T47D (cell line): ENCODE measurements around the gene KNSTRN.

Source experiments
- DNase-seq, 2 experiments: peaks; one replicate each; pipeline versions ENCODE4 v3.0.0 to v3.0.0-alpha.2; 2011 to 2012; ENCODE audit warnings: low read depth in 1 of 2, low spot score in 1 of 2
- JUND ChIP-seq: IDR thresholded peaks from 2 replicates; pipeline ENCODE4 v1.6.1; 2012; ENCODE audit warnings: low read depth
- in situ Hi-C: cut with HindIII; loops from 2 replicates; pipeline ENCODE4 v1.10.0; 2016; ENCODE audit warnings: low sequenced_read_pairs, low pct_unique_long_range_greater_than_20kb

The KNSTRN gene, protein sequence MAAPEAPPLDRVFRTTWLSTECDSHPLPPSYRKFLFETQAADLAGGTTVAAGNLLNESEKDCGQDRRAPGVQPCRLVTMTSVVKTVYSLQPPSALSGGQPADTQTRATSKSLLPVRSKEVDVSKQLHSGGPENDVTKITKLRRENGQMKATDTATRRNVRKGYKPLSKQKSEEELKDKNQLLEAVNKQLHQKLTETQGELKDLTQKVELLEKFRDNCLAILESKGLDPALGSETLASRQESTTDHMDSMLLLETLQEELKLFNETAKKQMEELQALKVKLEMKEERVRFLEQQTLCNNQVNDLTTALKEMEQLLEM

DNA sequence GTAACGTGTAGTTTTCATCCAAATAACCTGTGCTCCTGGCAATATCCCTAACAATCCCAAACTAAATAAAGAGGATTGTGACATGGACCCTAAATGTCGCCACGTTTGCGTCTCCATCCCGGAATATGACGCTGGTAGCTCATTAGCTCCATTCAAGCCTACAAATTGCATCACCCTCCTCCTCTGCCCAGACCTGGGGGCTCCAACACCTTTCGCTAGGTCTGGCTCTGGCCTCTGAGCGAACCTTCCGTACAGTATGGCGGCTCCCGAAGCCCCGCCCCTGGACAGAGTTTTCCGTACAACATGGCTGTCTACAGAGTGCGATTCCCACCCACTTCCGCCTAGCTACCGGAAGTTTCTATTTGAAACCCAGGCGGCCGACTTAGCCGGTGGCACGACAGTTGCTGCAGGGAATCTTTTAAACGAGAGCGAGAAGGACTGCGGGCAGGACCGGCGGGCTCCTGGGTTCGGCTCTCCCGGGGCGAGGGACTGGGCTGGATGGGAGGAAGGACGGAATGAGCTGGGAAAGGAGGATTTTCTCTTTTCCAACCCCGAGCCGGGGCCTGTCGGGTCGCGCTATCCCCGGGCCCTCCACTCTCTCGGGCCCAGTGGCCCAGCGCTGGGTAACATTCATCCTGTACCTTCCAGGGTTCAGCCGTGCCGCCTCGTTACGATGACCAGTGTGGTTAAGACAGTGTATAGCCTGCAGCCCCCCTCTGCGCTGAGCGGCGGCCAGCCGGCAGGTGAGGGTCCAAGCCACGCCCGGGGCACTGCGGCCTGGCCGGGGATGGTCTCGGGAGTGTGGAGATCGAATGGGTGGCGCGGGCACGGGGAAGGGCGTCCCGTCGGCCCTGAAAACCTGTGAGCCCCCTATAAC is at the start of gene KNSTRN:
KNSTRN (plus strand) TSS at position 142 of the 877 bp plus-strand sequence; CDS start at position 257, 115 bp downstream.
- DNase-seq, result peak; percentile 78 to 96
- in situ Hi-C loops, result no loop called here
- TF ChIP-seq JUND, result no peak

DNA sequence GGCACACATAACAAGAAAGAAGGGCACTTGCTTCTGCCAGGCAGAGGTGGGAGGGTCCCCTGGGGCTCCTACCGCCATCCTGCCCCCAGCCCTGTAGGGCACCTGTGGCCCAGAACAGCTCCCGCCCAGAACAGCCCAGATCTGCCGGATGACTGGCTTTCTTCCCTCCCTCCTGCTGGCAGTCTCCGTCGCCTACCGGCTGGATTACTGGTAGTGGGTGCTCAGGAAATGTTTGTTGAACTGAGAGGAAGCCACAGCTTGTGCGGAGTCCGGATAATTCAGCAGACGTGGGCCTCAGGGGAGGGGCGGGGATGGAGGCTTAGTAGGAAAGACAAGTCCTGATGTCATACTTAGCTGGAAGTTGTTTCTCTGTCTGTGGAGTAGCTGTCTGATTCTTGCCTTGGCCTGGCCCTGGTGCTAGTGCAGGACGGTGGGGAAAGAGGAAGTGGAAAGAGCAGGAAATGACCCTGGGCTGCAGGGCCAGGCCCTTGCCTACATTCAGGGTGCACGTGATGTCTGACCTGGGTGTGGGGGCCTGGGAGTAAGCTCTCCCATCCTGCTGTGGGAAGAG is 48.5 kb upstream of the KNSTRN start:
- no peak for TF ChIP-seq JUND
- in situ Hi-C loops, result no loop called here
- no peak for DNase-seq

DNA sequence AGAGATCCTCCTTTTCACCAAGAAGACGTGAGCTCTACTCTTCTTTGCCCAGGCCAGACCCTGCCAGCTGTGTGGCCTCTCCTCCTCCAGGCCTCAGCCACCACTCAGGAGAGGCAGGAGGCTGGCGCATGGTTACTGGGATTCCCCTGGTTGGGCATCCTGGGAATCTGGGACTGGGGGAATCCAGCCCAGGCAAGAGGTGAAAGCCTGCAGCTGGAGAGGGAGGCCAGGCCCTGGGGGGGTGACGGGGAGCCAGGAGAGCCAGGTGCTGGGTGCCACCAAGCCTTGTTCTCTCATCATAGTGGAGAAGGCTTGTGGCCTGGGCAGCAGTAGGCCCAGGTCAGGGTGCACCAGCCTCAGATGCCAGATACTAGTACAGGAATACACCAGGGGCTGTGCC is 48.0 kb upstream of the KNSTRN start:
- in situ Hi-C loops, result no loop called here
- DNase-seq, result peak in 1 of 2 experiments; percentile 44
- no peak for TF ChIP-seq JUND

DNA sequence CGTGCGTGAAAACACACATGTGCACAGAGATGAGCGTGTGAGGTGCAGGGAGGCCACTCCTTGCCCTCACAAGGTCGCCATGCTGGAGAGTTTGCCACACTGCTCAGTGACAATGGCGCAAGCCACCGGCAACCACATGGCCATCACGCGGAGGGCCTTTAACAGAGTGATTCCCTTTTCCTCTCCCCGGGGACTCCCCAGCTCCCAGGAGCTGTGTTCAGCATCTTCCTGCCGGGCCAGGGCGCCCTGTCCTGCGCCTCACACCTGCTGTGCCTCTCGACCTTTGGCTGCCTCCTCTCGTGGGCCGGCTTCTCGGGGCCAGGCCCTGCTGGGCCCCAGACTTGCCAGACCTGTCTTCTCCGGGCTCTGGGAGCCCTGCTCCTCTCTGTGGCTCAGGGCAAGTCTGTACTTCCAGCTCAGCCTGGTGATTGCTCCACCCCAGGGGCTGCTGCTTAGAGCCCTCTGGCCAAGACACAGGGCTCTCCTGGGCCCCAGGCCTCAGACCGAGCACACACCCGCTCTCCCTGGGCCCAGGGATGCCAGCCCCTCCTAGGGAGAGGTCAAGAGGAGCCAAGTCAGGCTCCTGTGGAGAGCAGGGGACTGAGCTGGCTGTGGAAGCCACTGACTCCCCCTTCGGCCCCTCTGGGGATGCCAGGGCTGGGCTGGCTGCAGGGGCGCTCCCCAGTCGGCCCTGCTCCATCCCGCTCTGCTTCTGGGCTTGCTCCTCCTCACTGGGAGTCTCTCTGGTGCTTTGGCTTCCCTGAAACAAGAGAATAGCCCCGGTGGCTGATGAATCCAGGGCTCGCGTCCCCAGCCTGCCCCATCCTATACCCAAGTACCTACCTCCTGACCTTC is 47.4 kb upstream of the KNSTRN start:
- no peak for TF ChIP-seq JUND
- DNase-seq, result peak; percentile 79 to 92
- in situ Hi-C loops, result no loop called here

DNA sequence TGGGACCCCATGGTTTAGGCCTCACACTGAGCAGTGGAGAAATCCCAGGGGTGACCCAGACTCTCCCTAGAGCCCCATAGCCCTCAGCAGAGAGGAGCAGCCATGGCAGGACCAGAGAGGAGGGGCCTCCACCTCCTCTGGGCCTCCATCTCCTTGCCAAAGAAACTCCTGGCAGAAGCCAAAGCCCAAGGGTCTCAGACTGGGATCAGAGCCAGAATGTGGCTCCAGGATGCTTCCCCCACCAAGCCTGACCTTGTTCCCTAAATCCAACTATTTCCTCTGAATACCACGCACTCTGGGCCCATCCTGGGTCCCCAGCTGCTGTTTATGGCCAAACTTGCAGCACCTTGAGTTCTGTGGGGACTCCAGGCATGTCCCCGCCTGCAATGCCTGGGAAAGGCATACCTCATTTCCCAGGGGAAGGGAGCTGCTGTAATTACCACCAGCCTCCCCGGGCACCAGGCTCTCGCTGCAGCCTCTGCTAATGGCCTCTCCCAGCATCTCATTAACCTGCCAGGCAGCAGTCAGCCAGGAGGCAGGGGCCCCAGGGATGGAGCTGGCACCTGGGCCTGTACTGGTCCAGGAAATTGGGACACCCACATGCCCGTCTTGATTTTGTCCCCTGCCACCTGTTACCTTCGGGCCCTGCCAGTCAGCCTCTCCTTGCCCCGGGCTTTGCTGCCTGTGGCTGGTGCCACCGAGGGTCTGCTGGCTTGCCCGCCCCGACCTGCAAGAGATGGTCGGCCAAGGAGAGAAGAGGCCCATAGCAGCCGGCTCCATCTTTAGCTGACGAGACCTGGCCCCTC is 46.4 kb upstream of the KNSTRN start:
- TF ChIP-seq JUND, result no peak
- no peak for DNase-seq
- in situ Hi-C loops, result no loop called here

DNA sequence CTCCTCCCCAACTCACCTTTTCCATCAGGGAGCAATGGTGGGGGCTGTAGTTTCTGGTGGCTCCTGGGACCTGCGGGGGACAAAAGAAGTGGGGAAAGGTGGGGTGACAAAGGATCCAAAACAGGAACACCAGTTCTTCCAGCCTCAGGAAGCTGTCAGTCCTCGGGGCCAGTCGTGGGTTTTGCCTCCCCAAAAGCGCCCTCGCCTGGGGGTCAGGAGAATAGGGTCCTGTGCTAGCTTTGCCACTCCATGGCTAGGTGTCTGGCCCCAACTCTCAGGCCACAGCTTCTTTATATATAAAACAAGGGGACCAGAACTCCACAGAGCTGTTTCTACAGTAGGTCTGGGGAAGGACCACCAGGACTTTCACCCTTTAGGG is 45.8 kb upstream of the KNSTRN start:
- no peak for TF ChIP-seq JUND
- in situ Hi-C loops, result no loop called here
- no peak for DNase-seq

DNA sequence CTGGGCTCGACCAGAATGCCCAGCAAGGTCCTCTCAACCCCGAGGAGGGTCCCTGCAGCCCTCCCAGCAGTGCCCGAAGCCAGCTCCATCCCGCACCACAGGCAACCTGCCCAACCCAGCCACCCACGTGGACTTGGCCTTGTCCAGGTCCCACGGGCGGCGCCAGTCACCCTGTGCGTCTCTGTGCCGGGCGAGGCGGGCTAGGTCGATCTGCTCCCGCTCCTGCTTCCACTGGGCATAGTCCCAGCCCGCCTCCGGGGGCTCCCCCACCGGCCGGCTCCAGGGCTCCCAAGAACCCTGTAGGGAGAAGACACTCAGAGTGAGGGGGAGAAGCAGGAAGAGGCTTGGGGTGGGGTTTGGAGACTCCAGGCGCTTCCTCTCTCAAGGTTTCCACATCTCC is 44.9 kb upstream of the KNSTRN start:
- no peak for TF ChIP-seq JUND
- in situ Hi-C loops, result no loop called here
- no peak for DNase-seq

DNA sequence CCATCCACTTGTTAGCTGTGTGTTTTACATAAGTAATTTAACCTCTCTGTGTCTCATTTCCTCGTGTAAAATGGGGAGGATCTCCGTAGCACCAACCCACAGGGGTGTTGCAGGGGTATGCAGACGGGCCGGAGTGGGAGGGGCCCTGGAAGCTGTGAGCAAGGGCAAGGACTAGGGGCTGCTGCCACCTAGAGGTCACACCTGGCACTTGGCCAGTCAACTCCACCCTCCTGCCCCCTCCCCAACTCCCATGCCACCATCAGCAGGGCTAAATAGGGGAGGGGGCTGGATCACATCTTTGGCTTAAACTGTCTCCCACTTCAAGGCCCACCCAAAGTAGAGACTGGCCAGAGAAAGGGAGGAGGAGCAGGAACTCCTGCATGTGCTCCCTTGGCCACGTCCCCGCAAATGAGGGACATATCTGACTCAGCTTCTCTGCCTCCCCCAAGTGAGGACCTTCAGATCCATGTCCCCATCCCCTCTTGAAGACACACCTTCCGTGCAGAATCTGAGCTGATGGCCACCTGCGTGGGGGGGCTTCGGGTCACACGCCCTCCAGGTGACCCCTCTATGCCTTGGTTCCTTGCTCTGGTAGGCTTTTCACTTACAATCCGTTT is 44.4 kb upstream of the KNSTRN start:
- DNase-seq, result peak; percentile 80
- in situ Hi-C loops, result no loop called here

DNA sequence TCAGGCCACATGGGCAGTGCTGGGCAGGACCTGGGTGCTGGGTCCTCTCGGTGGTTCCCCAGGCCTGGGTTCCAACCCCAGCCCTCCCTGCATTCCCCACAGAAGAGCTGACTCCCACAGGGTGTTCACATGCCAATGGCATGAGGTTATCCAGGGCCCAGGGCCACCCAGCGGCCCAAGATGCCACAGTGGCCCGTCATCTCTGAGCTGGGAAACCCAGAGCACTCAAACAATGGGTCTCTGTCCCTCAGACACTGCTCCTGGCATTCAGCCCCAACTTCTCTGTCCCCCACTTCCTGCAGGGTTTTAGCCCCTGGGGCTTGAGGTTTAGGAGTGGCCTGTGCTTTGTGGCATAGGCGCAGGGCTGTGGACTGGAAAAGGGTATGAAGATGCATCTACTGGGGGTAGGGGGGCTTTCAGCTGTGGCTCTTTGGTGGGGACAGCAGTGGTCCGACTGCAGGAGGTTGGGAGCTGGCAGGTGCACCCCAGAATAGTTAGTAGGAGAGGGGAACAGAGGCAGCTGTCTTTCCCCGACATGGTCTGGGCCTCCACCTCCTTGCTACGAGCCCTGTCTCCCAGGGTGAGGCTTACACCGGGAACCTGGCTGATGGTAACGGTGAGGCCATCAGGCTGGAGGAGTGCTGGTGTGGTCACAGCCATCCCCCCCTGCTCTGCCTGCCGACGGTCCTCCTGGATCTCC is 43.5 kb upstream of the KNSTRN start:
- in situ Hi-C loops, result no loop called here
- DNase-seq, result peak in 1 of 2 experiments; percentile 55
- TF ChIP-seq JUND, result no peak

More for the DNA sequence above, 44.4 kb upstream of the KNSTRN start:
- TF ChIP-seq JUND, result no peak

DNA sequence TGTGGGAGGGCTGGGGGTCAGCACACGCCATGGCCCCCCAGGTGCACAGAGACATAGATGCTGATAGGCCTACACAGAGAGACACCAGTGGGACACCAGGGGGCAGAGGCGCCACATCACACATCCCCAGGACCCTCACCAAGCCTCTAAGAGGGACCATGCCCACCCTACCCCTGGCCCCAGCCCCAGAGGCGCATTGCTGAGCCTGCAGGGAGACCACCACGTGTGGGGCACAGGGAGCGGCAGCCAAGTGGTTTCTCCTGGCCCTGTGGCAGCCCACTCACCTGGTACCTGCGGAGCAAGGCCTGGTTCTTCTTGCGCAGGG is 42.9 kb upstream of the KNSTRN start:
- no peak for DNase-seq
- TF ChIP-seq JUND, result no peak
- in situ Hi-C loops, result no loop called here
